ENCODE data around the gene CYP2W1. TPM values are rescaled to one million over a fixed set of nuclear protein-coding genes. Genes with fewer than 3 reads are reported as not detected.

The CYP2W1 gene
- total RNA-seq, 1 experiment from 2014 or later, result not detected

- H4K20me1 ChIP-seq (ENCODE audit: low read length), result no peaks in the 10 kb centered on the region
- no peak for TF ChIP-seq EZH2phosphoT487 (IDR thresholded peaks at IDR 0.05; ENCODE audit: borderline replicate concordance, low read length)
- no peak for TF ChIP-seq EZH2 (IDR thresholded peaks at IDR 0.05; ENCODE audit: low read length, unreplicated experiment)
- no peak for TF ChIP-seq CTCF (conservative IDR thresholded peaks at IDR 0.05; ENCODE audit: low read depth, low read length)
- H3K27ac ChIP-seq (ENCODE audit: low read length), result no peak overlapping the region
- ChIA-PET CTCF (no interaction called here), POLR2A (ENCODE audit: unreplicated experiment) (no interaction called here)
- H2AFZ ChIP-seq (ENCODE audit: low read length), result no peak overlapping the region
- no peaks in the 10 kb centered on the region for H3K36me3 ChIP-seq (ENCODE audit: low read depth, low read length)
- no TSS peak for BruUV-seq (replicated peaks)
- H3K4me1 ChIP-seq (ENCODE audit: insufficient read depth, low read length), result no peaks in the 10 kb centered on the region
- H3F3A ChIP-seq (ENCODE audit: low read length, unreplicated experiment), result no peaks in the 10 kb centered on the region
- intact Hi-C loops (cut with micrococcal nuclease), result no loop called here
- H3K9me2 ChIP-seq (replicated peaks; ENCODE audit: low read length), result no peaks in the 10 kb centered on the region
- H3K79me2 ChIP-seq (ENCODE audit: low read length), result no peaks in the 10 kb centered on the region
- DNase-seq (no peak), ATAC-seq (no peak)
- H3K4me3 ChIP-seq (ENCODE audit: low read length), result no peak overlapping the region
- no peaks in the 10 kb centered on the region for H3K27me3 ChIP-seq (ENCODE audit: low read length)
- H3K9ac ChIP-seq (ENCODE audit: low read length), result no peak overlapping the region
- H3K9me3 ChIP-seq (ENCODE audit: low read length), result no peaks in the 10 kb centered on the region
- no peak overlapping the region for H3K4me2 ChIP-seq (ENCODE audit: low read length)
Observed at GRCh38 chr7:986766-987751, 4.1 kb downstream of the CYP2W1 start.

GRCh38 chr7:987909-988308 is 4.9 kb downstream of the CYP2W1 start:
- Histone ChIP-seq H3K4me2 (ENCODE audit: low read length) (no peak overlapping the region), H3K36me3 (ENCODE audit: low read depth, low read length) (no peaks in the 10 kb centered on the region), H3K4me1 (ENCODE audit: insufficient read depth, low read length) (no peaks in the 10 kb centered on the region), H3F3A (ENCODE audit: low read length, unreplicated experiment) (no peaks in the 10 kb centered on the region), H4K20me1 (ENCODE audit: low read length) (no peaks in the 10 kb centered on the region), H3K9me2 (replicated peaks; ENCODE audit: low read length) (no peaks in the 10 kb centered on the region), H2AFZ (ENCODE audit: low read length) (no peak overlapping the region), H3K9ac (ENCODE audit: low read length) (no peak overlapping the region), H3K27me3 (ENCODE audit: low read length) (no peaks in the 10 kb centered on the region), H3K27ac (ENCODE audit: low read length) (no peak overlapping the region), H3K9me3 (ENCODE audit: low read length) (no peaks in the 10 kb centered on the region), H3K4me3 (ENCODE audit: low read length) (no peak overlapping the region), H3K79me2 (ENCODE audit: low read length) (no peaks in the 10 kb centered on the region)
- intact Hi-C loops (cut with micrococcal nuclease), result no loop called here
- TF ChIP-seq EZH2phosphoT487 (IDR thresholded peaks at IDR 0.05; ENCODE audit: borderline replicate concordance, low read length) (no peak), EZH2 (IDR thresholded peaks at IDR 0.05; ENCODE audit: low read length, unreplicated experiment) (no peak), CTCF (conservative IDR thresholded peaks at IDR 0.05; ENCODE audit: low read depth, low read length) (no peak)
- no TSS peak for BruUV-seq (replicated peaks)
- DNase-seq (no peak), ATAC-seq (no peak)
- ChIA-PET POLR2A (ENCODE audit: unreplicated experiment) (no interaction called here), CTCF (no interaction called here)

GRCh38 chr7:988426-988911 is 5.5 kb downstream of the CYP2W1 start:
- H2AFZ ChIP-seq (ENCODE audit: low read length), result no peak overlapping the region
- no TSS peak for BruUV-seq (replicated peaks)

More at GRCh38 chr7:988426-988911, 5.5 kb downstream of the CYP2W1 start:
- H3K27ac ChIP-seq (ENCODE audit: low read length), result no peak overlapping the region
- no peaks in the 10 kb centered on the region for H3K9me3 ChIP-seq (ENCODE audit: low read length)
- no peaks in the 10 kb centered on the region for H3K4me1 ChIP-seq (ENCODE audit: insufficient read depth, low read length)
- H4K20me1 ChIP-seq (ENCODE audit: low read length), result no peaks in the 10 kb centered on the region
- CTCF ChIA-PET, result no interaction called here
- no peak overlapping the region for H3K9ac ChIP-seq (ENCODE audit: low read length)
- H3K4me2 ChIP-seq (ENCODE audit: low read length), result peak overlapping the region; percentile 22; the same call in 1 of the 2 replicates
- POLR2A ChIA-PET (ENCODE audit: unreplicated experiment), result no interaction called here
- H3K27me3 ChIP-seq (ENCODE audit: low read length), result no peaks in the 10 kb centered on the region
- DNase-seq, result no peak
- ATAC-seq, result peak; percentile 14
- no peak overlapping the region for H3K4me3 ChIP-seq (ENCODE audit: low read length)
- H3K9me2 ChIP-seq (replicated peaks; ENCODE audit: low read length), result no peaks in the 10 kb centered on the region
- no peaks in the 10 kb centered on the region for H3F3A ChIP-seq (ENCODE audit: low read length, unreplicated experiment)
- no peaks in the 10 kb centered on the region for H3K36me3 ChIP-seq (ENCODE audit: low read depth, low read length)
- intact Hi-C loops (cut with micrococcal nuclease), result no loop called here
- no peaks in the 10 kb centered on the region for H3K79me2 ChIP-seq (ENCODE audit: low read length)
- TF ChIP-seq EZH2 (IDR thresholded peaks at IDR 0.05; ENCODE audit: low read length, unreplicated experiment), result no peak

All from PC-3 (cell line).